NCI-H1436 (cell line): ENCODE measurements around the gene KRTAP10-3.

ENCODE experiments used
- DNase-seq: peaks from one replicate; lab custom pipeline; 2025; lab: John Stamatoyannopoulos, UW

KRTAP10-3 gene

GRCh38 chr21:44527983-44528633 lies 30.5 kb downstream of the KRTAP10-3 start:
- DNase-seq = no peak

GRCh38 chr21:44527156-44527982 lies 31.2 kb downstream of the KRTAP10-3 start:
- no peak for DNase-seq

DNA sequence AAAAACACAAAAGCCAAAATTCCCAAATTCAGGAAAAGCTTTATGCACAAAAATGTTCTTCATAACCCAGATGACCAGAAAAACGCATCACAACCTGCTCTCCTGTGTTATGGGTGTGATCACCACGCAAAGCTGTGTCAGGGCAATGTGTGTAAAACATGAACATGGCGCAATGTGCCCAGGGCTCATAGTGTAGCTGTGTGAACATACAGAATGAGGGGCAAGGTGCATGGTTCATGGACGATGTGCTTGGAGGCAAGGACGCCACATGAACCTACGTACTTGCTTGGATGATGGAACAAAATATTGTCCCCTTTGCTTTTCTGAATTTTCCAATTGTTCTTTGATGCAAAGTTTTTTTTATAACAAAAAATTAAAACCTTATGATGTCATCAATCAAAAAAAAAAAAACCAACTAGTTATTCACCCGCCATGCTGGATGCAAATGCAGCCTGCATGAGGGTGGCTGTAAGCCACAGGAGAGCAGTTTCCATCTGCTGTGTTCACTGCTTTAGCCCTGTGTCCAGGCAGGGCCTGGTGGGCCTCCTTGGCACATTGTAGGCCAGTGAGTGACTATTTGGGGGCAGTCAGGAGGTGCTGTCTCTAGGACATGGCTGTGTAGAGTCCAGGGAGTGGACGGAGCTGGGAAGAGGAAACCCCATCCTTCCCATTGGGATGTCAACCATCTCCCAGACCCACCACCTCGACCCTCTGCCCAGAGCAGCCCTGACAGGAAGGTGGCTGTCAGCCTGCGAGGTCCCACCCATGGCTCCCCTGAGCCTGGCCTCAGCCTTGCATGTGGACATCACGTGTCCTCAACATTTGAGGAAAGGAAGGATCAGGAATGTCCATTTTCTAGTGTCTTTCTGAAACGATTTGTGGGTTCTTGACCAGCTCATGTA lies 32.2 kb downstream of the KRTAP10-3 start:
- DNase-seq = no peak

DNA sequence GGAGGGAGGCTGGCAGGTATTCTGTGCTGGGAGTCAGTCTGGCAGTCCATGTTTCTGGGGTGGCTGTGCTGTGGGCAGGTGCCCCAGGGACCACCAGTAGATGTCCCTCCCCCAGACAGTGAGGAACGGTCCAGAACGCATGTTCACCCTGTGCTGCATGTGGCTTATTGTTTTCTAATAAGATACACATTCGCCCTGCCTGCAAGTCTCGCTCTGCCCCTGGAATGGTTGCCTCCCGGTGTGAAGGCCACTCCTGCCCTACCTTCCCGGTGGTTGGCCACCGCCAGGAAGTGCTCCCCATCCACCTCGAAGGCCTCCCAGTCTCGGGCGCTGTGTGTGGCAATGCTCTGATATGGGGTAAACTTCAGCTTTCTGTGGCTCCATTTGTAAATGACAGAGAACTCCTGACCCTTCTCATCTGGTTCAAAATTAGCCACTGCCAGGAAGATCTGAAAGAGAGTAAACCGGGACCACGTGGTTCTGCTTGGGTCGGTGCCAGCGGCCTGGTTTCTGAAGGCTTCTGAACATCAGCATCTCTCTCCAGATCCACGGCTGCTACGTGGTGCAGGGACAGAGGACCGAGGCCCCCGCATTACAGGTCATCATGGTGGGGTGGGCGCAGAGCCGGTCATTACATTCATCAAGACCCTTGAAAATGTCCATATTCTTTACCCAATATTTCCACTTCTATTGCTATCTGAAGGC lies 33.1 kb downstream of the KRTAP10-3 start:
- DNase-seq = no peak

DNA sequence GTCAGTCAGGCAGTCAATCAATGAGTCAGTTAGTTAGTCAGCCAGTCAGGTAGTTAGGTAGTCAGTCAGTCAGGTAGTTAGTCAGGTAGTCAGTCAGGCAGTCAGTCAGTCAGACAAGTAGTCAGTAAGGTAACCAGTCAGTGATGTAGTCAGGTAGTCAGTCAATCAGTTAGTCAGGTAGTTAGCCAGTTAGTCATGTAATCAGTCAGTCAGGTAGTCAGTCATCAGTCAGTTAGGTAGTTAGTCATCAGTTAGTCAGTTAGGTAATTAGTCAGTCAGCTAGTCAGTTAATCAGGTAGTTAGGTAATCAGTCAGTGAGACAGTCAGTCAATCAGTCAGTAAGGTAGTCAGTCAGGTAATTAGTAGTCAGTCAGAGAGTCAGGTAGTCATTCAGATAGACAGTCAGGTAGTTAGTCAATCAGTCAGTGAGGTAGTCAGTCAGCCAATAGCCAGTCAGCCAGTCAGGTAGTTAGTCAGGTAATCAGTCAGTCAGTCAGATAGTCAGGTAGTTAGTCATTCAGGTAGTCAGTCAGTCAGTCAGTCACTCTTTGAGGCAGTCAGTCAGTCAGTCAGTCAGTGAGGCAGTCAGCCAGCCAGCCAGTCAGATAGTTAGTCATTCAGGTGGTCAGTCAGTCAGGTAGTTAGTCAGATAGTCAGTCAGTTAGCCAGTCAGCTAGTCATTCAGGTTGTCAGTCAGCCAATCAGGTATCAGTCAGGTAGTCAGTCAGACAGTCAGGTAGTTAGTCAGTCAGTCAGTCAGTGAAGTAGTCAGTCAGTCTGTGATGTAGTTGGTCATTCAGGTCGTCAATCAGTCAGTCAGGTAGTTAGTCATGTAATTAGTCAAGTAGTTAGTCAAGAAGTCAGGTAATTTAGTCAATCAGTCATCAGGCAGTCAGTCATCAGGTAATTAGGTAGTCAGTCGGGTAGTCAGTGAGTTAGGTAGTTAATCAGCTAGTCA lies 33.9 kb downstream of the KRTAP10-3 start:
- no peak for DNase-seq

- DNase-seq = no peak
Measured at GRCh38 chr21:44523567-44524413, 34.8 kb downstream of the KRTAP10-3 start.

DNA sequence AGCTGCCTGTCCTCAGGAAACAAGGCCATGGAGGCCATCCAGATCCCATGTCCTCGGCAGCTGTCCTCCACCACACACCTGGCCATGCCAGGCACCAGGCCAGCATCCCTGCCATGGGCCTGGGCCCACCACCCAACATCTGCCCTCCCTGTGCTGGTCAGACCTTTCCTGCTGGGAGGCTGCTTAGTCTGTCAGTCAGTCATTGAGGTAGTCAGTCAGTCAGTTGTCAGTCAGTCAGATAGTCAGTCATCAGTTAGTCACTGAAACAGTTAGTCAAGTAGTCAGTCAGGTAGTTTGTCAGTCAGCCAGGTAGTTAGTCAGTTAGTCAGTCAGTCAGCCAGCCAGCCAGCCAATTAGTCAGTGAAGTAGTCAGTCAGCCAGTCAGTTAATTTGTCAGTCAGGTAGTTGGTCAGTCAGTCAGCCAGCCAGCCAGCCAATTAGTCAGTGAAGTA lies 35.8 kb downstream of the KRTAP10-3 start:
- DNase-seq = no peak

DNA sequence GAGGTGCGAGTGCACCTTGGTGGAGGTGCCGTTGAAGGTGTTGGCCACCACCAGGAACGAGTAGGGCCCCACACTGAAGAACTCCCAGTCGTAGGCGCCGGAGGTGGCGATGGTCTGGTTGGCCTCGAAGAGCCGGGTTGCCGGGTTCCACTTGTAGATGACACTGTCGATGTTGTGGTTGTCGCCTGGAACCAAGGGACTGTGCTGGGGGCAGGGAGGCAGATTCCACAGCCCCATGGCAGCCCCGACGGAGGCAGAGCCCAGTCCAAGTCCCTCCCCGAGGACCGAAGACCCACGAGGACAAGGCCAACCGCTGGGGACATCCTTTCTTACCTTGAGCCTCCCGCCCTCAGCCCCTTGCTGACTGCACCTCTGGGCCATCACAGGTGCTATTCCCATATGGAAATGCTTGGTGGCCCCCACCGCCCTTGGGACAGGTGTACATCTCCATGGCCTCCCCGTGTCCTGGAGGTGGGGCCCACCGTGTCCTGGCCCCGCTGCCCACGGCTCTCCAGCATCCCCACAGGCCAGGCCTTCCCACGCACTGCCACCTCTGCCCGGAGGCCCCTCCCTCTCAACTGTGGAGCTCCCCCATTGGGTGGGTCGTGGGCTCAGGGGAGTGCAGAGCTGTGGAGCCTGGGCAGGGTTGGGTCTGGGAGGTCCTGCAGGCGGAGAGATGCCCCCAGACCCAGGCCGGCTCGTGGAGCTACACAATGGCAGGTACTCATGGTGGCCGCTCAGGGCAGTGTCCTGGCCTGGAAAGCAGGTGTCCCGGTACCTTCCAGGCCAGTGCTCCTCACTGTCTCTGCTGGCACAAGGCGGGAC lies 36.5 kb downstream of the KRTAP10-3 start:
- no peak for DNase-seq

GRCh38 chr21:44521301-44521927 lies 37.2 kb downstream of the KRTAP10-3 start:
- no peak for DNase-seq

- DNase-seq = no peak
Measured at GRCh38 chr21:44520326-44521300, 38.0 kb downstream of the KRTAP10-3 start.

GRCh38 chr21:44519346-44520325 lies 39.0 kb downstream of the KRTAP10-3 start:
- no peak for DNase-seq

GRCh38 chr21:44518686-44519085 lies 39.9 kb downstream of the KRTAP10-3 start:
- no peak for DNase-seq

DNA sequence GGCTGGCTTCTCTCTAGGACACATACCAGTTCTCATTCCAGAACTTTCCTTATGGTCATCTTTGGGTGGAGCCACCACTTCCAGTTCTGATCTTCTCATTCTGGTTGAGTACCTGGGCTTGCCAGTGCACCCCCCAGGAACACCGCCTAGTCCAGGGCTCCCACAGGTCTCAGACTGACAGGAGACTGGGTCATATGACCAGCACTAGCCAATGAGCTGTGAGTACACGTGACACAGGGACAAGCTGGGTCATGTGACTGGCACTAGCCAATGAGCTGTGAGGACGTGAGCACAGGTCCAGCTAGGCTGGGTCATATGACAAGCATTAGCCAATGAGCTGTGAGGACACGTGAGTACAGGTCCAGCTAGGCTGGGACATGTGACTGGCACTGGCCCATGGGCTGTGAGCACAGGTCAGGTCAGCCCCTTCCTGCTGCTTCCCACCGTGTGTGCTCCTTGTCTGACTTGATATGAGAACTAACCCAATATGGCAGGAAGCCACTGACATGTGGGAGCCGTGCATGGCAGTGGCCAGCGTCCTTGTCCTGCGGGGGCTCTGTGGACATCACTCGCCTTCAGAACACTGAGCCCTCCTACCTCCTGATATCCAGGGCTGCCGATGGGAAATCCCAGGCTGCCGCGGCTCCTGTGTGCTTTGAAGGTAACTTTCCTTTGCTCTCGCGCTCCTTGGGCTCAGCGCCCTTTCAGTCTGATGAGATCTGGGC lies 41.3 kb downstream of the KRTAP10-3 start:
- no peak for DNase-seq

DNA sequence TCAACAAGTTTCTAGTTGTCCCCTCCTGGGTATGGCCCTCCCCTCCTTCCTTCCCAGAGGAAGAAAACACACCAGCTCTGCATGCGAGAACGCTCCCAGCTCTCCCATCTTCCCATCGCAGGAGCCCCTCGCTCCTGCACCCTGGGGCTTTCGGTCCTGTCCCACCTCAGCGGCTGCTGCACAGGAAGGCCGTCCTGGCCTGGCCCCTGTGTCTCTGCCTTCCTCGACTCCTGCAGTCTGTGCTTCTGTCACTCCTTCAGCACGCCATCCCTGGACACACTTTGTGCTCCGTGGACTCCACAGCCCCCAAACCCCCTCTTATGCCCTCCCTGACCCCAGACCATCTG lies 41.8 kb downstream of the KRTAP10-3 start:
- DNase-seq = no peak

GRCh38 chr21:44516342-44516741 lies 42.3 kb downstream of the KRTAP10-3 start:
- no peak for DNase-seq
